NCI-H187 treated with DMSO at 0.1 percent for 48 hours (cell line): ENCODE measurements around the gene EHBP1L1.
A peak's percentile ranks its signal among the peaks of the same experiment; 100 is the strongest.
"Not testable (repeated sequence)": the region's sequence is repeated elsewhere in the genome, so short reads cannot be mapped to it uniquely, and the experiment has no call there.

Experiments used
- DNase-seq: peaks from one replicate; lab custom pipeline; 2025; lab: John Stamatoyannopoulos, UW

The EHBP1L1 gene

DNA sequence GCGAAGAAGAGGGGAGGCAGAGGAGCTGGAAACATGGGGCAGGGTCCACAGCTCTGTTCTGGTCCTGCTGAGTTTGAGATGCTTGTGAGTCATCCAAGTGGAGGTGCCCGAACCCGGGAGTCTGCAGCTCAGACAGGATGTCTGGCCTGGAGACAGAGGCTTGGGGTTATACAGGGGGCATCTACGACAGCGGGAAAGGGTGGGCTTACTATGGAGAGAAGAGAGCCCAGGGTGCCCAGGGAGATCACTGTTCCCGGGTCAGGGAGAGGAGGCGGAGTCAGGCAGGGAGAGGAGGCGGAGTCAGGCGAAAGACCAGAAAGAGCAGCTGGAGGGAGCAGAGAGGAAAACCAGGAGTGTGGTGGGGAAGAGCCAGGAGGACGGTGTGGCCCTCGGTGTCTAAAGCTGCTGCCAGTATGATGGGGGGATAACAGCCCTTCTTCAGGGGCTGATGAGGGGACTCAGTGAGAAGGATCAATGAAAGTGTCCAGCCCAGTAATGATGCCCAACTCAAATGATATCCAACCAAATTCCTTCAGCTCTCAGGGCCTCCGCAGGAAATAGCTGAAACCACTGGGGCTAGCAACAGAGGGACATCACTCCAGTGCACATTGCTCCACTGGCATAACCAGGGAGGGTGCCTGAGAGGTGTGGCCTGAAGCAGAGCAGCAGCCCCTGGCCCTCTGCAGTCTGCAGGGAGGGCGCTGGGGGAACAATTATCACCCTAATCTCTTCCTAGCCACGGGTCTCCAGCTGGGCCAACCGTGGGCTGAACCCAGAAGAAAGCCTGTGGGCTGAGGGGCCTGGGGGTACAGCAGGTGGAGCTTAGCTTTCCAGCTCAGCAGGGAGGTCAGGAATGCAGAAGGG, 15.1 kb upstream of the EHBP1L1 start:
- DNase-seq, result no peak

DNA sequence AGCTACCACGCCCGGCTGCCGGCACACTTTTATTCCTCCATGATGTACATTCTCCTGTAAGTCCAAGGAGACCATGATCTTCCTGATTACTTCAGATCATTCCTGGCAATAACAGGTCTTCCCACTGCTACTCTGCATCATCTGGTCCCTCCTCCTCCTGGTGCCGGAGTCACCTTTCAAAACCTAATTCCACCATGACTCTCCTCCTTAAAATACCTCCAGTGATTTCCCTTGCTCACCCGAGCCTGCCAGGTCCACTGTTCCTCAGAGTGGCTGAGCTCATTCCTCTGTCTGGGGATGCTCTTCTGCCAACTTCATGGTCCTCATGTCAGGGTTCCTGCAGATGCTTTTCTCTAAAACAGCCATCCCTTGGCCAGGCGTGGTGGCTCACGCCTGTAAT, 13.8 kb upstream of the EHBP1L1 start:
- DNase-seq, result no peak

DNA sequence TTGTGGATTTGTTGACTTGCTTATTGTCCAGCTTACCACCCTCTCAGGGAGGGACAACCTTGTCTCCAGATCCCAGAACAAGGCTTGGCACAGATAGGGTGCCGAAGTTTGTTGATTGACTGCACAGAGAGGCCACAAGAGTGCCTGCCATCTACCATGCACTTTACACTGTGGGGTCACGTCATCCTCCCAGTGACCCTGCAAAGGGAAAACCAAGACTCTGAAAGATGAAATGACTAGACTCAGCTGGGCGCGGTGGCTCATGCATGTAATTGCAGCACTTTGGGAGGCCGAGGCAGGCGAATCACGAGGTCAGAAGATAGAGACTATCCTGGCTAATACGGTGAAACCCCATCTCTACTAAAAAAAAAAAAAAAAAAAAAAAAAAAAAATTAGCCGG, 13.1 kb upstream of the EHBP1L1 start:
- DNase-seq, result no peak

DNA sequence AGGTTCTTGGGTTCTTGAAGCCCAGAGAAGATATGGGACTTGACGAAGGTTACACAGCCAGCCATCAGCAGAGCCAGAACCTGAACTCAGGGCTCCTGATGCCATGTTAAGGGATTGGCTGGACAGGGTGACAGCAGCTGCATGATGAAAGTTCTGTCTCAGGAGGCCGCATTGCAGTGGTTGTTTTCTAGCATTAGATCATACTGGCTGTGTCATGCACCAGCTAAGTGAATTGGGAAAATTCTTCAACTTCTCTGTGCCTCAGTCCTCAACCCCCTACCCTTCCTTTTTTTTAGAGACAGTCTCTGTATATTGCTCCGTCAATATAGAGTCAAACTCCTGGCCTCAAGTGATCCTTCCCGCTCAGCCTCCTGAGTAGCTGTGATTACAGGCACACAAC, 12.3 kb upstream of the EHBP1L1 start:
- no peak for DNase-seq

DNA sequence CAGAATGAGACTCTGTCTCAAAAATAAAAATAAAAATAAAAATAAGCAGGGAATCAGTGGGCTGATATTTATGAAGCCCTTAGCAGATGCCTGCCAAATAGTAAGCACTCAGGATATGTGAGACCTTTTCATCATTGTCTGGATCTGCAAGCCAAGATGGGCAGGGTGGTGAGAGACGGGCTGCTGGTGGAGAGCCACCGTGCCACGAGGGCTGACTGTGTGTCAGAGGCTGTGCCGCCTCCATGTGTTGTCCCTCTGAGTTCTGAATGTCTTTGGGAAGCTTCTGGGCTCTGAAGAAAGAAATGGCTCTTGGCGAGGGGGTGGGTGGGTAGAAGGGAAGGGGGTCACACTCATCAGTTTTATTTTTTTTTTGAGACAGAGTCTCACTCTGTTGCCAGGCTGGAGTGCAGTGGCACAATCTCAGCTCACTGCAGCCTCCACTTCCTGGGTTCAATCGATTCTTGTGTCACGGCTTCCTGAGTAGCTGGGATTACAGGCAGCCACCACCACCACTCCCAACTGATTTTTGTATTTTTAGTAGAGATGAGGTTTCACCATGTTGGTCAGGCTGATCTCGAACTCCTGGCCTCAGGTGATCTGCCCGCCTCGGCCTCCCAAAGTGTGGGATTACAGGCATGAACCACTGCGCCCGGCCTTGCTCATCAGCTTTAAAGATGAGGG, 10.8 kb upstream of the EHBP1L1 start:
- DNase-seq, result not testable (repeated sequence)

DNA sequence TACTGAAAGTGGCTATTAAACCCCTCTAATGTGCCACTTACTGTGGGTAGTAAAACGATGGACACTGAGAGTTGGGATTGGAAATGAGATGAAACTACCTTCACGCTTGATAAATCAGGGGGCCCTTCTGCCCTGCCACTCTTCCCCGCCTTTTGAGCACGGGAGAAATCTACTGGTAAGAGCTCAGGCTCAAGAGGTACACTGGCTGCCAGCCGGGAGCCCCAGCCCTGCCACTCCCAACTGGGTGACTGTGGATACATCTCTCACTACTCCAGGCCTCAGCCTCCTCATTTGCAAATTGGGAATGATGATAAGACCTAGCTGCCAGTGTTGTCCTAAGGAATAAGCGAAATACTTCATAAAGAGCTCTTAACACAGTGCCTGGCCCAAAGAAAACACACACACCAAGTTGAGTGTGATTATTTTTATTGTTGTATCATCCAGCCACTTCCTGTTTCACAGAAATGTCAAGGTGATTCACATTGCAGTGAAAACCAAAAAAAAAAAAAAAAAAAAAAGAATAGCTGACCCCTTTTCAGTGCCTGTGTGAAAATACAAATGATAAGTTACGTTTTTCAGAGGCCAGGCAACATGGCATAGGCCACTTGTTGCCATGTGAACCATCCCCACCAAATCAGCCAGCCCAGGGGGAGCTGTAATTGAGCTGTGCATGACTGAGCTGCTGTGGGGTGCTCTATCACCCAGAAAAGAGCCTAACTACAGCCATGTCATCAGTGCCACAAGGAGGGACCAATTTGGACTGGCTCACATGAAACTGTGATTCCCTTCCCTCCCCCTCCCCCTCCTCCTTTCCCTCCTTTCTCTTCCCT, 10.0 kb upstream of the EHBP1L1 start:
- DNase-seq, result peak; percentile 61

DNA sequence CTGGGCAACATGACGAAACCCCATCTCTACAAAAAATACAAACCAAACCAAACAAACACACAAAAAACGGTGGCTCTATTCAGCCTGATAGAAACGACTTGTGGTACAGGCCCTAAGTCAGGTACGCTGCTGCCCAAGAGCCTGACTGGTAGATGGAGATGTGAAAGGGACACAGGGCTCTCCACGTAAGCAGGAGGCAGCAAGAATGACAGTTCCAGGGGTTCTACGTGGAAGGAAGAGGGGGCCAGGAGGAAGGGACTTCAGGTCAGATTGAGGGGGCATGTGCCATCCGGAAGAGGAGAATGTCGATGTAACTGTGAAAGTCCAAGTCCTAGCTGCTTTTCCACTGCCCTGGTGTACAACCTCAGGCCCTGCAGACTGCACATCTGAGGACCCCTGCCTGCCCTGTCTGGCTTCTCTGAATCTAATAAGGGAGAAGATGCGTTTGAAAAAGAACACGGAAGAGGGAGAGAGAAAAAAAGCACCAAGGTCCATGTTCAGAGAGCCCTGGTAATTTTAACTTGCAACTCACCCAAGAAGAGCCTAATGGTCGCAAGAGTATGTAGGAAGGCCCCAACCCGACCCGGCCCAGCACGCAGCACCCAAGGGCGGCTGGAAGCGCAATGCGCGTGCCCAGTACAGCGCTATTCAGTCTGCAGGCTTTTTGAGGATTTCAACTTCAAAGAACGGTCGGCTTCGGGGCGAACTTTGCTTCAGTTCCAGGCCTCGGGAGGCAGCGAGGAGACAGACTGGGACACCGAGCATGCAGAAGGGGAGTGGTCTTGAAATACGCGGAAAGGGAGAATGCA, 6.5 kb upstream of the EHBP1L1 start:
- DNase-seq, result no peak

DNA sequence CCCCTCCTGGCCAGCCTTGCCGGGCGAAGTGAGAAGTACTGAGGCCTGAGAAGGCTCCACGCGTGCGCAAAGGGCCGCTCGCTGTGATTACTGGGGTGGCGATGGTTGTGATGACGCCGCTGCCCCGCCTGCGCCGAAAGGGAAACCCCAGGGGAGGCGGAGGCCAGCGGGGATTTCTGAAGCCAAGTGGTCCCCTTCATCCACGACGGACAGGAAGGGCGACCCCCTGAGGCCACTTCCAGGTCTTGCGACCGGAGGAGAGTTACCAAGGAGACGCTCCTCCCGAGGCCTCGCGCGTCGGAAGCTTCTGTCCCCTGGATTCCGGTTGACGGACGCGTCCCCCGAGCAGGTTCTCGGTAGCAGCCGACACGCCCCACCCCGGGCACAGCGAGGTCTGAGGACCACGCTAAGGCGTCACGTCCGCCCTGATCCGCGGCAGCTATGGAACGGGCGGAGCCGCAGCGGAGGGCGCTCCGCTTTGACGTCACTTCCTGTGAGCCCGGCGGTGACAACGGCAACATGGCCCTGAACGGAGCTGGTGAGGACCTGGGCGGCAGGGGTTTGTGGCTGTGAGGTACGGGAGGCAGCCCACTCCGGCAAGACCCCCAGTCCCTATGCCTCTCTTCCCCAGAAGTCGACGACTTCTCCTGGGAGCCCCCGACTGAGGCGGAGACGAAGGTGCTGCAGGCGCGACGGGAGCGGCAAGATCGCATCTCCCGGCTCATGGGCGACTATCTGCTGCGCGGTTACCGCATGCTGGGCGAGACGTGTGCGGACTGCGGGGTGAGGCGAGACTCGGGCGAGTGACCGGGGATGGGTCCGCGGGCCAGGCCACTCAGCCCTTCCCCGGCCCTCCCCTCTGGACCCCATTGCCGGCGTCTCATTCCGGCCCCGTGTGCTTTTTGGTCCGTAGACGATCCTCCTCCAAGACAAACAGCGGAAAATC, 5.6 kb upstream of the EHBP1L1 start, which contains the start of gene ZNRD2:
Gene ZNRD2, plus strand, starts transcription at position 505 of the 946 bp plus-strand sequence. Its CDS starts 15 bp downstream, at position 520.
- DNase-seq, result peak; percentile 70

DNA sequence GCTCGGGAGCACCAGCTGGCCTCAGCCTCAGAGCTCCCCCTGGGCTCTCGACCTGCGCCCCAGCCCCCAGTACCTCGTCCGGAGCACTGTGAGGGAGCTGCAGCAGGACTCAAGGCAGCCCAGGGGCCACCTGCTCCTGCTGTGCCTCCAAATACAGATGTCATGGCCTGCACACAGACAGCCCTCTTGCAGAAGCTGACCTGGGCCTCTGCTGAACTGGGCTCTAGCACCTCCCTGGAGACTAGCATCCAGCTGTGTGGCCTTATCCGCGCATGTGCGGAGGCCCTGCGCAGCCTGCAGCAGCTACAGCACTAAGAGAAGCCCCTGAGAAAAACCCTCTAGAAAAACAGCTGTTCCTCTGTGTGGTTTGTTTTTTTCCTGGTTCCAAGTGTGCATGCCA, 4.4 kb upstream of the EHBP1L1 start:
- DNase-seq, result no peak

DNA sequence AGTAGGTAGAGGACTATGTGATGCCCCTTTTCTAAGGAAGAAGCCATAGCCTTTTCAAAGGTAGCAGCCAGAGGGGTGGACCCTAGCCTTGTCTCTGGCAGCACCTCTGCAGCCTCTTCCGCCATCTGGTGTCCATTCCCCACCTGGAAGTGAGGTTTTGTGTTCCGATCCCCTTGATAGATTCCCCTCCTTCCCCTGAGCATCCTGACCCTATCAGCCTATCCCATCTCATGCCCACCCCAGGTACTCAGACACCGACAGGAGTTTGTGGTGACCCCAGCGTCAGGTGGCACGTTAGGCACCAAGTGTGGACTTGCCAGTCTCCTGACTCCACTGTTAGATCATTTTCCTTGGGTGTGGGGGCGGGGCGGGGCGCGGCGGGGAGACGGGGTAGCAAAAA, 3.9 kb upstream of the EHBP1L1 start:
- DNase-seq, result no peak

DNA sequence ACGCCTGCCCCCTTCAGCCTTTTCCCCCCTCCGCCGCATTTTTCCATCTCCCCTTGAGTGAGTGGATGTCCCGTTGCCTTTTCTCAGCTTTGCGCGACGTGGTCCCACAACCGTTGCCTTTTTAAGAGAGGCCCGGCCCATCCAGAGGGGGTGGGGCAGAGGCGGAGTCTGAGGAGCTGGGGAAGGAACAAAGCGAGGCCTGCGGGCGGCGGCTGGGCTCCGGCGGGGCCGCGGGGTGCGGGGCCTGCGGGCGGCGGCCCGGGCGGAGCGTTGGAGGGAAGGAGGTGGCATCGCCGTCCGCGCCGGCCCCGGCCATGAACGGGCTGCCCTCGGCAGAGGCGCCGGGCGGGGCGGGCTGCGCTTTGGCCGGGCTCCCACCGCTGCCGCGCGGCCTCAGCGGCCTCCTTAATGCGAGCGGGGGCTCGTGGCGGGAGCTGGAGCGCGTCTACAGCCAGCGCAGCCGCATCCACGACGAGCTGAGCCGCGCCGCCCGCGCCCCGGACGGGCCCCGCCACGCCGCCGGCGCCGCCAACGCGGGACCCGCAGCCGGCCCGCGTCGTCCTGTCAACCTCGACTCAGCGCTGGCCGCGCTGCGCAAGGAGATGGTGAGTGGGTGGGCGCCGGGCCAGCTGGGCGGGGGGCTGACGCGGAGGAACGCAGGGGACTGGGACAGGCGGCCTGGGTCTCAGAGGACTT, 3.3 kb upstream of the EHBP1L1 start, which contains the start of gene FAM89B:
Gene FAM89B, plus strand, starts transcription at position 183 of the 696 bp plus-strand sequence. Its CDS starts 132 bp downstream, at position 315.
- no peak for DNase-seq

DNA sequence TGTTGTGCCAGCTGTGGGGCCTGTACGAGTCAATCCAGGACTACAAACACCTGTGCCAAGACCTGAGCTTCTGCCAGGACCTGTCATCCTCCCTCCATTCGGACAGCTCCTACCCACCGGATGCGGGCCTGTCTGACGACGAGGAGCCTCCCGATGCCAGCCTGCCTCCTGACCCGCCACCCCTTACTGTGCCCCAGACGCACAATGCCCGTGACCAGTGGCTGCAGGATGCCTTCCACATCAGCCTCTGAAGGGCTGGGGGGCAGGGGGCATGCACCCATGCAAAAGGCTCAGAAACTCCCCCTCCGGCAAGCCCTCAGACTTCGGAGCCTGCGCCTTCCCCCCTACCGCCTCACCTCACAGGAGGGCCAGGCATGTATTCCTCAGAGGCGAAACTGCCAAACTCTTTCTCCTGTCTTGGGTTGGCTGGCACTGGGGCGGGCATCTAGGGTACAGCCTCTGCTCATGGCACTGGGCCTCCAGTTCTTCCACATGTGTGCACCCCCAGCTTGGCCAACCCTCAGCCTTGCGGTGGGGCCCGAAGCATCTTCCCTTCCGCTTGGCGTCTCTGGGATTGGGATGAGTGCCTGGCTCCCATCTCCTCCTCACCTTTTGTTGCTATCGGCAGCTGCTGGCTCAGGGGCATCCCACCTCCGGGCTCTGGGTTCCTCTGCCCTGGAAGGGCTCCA, 2.3 kb upstream of the EHBP1L1 start:
- DNase-seq, result no peak

DNA sequence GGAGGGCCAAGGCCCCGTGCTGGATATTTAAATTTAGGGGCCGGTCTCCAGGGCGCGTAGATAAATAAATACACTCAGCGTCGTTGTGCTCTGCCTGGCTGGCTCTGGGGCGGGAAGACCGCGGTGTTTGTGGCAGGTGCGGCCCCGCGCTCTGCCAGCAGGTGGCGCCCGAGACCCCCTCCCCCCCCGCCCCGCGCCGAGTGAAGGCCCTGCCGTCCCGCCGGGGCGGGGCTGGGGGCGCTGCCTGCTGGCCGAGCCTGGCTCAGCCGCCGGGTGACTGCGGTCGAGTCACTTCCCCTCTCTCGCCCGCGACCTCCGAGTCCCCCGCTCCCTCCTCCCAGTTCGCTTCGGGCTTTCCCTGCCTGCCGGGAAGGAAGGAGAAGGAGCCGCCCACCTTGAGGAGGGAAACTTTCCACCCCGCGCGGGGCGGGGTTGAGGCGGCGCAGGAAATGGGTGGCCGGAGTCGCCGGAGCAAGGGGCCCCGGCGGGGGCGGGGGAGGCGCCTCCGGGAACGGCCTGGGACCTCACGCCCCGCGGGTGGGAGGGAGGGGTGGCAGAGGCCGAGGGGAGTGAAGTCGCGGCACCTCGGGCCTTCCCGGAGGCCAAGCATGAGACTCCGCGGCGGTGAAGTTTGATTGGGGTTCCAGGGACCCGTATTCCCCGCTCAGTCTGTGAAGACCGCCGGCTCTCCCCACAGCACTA, 1.6 kb upstream of the EHBP1L1 start:
- no peak for DNase-seq

DNA sequence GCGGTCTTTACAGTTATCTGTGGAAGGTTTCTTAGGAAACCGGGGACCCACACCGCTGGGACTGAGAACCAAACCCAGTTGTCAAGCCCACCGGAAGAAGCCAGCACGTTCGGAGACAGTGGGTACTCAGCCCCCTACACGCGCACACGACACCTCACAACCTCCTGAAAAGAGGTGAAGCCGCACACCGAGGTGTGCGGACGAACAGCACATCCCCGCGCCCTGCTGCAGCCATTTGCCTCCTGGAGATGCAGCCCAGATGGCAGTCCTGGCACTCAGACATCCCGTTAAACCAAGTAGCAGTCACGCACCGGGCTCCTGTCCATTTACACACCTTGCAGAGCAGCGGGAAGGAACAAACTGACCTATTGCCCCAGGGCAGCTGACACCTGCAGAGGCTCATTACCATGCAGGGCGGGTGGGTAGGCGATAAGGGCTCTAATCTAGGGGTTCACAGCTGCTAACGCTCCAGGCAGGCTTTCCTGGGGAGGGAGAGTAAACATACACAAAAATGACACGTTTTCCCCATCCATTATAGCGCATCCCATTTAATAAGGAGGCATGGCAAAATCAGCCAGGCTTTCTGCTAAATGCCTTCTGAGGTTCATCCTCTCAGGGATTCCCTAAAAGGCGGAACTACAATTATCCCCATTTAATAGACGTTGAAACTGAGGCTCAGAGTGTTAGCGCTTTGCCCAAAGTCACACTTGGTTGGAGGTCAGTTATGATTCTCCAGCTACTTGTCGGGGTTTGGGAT, 864 bp upstream of the EHBP1L1 start:
- no peak for DNase-seq

DNA sequence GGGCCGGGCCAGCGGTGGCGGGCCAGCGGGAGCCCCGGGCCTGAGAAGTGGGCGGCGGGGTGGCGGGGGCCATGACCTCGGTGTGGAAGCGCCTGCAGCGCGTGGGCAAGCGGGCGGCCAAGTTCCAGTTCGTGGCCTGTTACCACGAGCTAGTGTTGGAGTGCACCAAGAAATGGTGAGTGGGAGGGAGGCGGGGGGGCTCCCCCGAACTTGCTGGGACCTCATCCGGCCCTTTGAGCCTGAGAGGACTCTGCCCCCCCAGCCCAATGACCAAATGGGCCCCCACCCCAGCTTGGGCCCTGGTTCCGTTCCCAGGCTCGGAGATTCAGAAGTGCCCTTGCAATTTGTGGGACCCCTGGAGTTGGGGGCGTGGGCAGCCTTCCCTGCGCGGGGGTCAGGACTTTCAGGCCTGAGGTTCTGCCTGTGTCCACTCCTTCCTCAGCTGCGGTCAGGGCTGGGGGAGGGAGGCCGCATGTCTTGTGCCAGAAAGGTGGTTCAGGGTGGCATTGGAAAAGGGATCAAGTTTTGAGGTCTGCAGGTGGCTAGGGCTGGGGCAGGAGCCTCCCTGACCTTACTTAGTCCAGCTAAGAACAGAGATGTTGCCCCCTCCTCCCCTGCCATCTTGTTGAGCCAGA, 496 bp downstream of the EHBP1L1 start:
- no peak for DNase-seq

DNA sequence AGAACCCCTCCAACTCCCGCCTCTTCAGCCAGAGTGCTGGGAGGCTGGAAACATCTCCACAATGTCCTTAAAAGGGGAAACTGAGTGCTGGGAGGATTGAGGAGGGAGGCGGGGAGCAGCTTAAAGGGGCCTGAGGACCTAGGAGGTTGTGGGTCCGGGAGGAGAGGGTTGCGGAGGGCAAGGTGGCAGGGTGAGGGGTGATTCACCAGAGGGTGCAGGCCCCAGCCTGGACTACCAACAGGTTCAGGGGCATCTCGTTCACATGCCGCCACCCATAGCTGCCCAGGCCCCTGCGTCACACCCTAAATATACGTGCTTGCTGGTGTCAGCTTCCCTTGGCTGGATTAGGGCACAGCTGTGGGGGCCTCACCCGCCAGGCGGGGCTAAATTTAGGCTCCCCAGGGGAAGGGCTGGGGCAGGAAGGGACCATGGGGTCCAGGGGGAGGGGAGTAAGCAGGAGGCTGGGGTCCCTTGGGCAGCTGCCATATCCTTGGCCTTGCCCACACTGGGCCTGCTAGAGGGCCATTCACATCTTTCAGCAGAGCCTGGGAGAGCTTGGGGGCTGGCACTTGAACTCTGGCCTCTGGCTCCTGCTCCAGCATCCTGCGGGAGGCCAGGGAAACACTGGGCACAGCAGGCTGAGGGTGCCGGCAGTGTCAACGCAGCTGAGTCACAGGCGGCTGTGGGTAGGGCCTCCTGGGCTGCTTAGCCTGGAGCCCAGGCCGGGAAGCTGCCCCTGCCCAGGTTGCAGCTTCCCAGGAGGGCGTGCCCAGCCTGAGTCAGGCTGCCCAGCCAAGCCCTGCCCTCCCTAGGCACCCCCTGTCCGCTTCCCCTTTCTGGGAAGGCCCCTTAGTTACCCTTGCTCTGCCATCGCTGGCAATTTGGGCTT, 1.3 kb downstream of the EHBP1L1 start:
- no peak for DNase-seq
